DMS 273 (cell line): ENCODE measurements around the gene PBX1.

ENCODE experiments used
- DNase-seq: peaks from one replicate; lab custom pipeline; 2025; ENCODE audit not compliant: unreplicated experiment; lab: John Stamatoyannopoulos, UW

PBX1 gene

DNA sequence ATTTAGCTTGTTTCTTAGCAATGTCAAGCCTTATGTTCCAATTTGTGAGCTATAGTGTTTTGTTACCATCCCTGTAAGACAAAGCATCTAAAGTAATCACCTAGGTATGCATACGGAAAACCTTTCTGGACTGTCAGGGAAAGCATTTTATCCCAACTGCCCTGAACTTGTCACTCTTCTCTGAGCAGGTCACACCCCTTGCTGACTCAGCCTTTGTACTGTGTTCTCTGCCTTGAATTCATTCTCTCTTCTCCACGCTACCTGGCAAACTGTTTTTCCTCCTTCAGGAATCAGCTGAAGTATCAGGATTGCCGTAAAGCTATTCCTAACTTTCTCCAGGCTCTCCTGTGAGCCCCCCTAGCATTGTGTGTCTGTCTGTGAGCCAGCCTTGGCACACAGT lies 54.2 kb downstream of the PBX1 start:
- no peak for DNase-seq

DNA sequence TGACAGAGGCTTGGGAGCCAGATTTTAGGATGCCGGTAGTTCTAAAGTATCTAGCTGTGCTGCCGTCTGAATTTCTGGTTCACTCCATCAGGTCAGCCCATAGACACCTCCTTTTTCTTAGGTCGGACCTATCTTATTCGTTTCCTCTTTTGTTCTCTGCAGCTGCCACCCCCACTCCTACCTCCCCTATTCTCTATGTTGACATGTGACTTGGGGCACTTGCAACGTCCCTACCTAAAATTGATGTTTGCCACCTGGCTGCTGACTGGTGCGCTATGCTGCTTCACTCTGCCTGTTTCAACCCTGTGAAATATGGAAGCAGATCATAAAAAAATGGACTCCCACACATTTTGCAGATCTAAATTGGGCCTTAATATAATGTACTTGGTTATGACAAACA lies 55.3 kb downstream of the PBX1 start:
- no peak for DNase-seq

DNA sequence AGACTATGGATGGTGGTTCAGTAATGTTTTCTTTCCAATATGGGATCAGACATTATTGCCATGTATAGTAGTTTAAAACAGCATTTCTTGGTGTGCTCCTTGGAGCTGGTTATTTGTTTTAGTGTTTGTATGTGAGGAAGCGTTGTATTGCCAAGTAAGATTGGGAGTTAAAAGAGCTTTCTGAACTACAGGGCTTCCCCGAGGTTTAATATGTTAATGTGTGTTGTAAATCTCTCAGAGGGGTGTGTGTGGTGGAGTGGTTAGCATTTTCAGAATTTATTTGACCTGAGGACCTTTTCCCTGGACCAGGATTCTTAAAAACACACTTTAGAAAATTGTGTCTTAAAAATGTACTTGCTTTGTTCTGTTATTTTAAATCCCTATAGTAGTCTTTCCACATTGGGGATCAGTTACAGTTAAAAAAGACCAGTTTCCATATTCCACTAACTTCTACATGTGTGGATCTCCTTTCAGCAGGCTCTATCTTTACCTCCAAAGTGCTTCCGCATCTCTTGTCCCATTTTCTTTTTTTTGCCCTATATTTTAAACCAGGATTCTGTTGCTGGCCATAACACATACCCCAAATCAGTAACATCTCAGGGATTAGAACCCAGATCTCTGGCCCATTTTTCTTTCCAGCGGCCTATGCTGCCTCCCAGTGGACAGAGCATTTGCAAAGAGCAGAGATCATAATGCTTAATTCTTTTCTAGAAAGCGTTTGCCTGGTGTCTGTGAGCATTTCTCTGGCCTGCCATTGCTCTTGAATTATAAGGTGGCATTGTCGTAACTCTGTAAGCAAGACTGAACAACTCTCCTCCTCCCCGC lies 58.6 kb downstream of the PBX1 start:
- peak; percentile 47 for DNase-seq

DNA sequence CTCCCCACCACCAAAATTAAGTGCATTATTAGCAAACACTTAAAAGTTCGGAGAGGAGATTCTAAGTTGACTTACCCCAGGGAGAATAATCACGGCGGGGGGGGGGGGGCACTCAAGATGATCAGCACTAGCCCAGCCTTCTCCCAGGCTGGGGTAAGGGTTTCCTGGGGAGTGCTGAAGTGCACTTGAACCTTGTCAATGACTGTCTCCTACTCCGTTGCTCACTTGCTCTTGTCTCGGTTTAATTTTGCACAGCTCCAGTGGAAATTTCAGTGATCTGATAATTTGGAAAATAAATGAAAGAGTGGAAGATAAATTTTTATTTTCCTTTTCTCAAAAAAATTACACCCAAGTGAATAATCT lies 59.2 kb downstream of the PBX1 start:
- no peak for DNase-seq

DNA sequence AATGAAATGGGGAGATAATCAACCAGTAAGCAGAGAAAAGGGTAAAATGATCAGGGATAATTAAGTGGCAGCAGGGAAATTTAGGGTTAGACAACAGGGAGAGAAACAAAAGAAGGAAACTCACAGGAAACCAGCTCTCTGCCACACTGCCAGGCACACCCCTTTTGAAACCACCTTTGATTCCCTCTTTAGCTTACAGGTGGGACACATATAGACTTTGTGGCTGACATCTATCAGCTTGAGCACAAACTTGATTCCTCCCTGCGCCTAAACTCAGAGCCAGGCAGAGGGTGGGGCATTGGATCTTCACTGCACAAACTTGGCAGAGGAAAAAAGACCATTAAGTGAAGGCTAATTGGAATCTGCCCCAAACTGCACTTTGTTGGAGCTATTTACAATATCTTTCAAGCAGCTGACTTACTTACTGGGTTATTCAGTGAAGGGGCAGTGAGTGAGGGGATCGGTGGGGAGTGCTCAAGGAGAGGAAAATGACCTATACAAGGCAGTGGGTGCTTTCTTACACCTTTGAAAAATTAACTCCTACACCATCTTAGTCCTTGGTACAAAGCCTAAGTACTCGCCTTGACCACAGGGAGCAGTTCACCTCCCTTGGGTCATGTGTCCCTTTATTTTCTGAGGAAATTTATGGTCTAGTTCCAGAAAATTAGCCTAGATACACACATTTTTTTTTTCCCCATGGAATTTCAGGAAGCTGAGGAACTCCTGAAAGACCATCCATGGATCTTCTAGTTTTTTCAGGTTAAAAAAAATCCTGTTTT lies 60.2 kb downstream of the PBX1 start:
- DNase-seq, result no peak

DNA sequence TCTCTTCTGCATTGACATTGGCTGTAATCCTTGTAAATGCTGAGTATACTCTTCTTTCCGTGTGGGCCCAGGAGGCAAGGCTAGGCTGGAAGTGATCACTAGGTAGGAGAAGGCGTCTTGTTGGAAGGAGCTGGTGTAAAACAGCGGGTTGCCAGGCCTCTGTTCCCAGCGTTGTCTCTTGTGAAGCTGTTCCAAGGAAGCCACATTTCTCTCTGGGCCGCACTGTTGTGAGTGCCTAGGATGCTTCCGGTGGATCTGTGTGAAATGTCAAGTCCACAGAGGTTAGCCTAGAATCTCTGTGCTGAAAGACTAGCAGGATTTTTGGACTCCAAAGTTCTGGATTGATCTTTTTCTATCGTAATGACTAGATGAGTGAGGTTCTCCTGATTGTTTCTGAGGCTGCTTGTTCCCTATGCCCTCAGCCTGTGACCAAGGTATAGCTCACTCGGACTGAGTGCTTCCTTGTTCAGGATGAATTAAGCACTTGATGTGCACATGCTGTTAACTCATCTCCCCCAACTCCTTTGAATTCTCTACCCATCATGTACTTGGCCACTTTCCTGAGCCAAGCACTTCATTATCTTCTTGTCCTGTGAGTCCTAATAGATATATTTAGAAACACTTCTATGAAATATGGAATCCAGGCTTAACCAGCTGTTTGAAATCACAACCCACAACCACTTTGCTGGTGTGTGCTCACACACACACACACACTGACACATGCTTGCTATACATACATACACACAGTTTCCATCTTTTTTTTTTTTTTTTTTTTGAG lies 63.3 kb downstream of the PBX1 start:
- no peak for DNase-seq

DNA sequence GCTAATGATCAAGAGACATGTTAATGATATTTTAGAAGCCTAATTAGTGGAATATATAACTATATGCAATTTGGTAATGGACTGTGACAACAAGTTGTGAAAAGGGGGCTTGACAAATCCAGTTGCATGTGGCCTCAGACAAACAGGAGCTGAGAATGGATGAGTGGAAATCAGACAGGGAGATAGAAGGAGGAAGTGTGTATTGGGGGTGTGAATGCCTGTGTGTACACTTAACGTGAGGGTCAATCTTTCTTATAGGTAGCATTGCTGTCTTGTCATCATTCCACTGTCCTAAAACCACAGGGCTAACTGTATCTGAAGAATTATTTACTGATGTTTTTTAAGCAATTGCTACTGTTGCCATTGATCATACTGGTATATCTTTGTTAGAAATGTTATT lies 64.8 kb downstream of the PBX1 start:
- no peak for DNase-seq

DNA sequence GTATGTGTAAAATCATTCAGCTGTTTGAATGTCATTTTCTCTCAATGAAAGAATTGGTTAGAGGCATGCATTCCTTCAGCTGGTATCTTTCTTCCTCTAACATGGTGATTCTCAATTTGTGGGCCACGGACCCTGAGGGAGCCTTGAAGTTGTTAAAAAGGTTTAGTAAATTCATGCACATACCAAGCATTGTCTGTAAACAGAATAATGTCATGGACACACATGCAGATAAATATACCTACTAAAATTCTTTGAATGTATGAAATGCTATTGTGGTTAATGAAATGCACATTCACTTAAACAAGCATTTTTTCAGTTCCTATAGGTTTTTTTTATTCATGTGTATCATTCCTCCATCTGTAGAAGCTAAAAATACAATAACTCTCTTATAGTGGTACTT lies 65.4 kb downstream of the PBX1 start:
- DNase-seq, result no peak

DNA sequence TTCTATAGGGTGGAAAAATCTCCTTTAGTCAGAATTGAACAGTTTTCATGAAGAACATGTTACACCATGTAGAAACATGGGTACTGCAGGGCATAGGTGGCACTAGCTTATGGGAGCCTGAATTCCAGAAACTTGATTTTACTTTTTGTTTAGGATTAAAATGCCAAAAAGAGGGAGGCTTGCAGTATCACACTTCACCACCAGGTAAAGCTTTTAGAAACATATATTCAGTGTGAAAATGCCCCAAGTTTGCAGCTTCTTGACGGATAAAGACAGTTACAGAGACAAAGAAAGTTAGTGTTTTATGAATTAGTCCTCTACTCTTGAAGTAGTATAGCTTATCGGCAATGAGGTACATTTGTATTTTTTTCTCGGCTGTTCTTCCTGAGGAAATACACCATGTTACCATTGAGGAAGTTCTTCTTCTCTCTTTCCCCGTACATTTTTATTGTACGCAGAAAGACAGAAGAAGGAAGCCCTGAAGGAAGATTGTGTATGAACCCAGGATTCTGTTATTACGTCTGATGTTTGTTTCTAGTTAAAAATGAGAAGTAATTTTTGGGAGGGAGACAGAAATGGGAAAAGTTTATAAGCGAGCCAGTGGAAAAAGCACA lies 66.1 kb downstream of the PBX1 start:
- peak; percentile 21 for DNase-seq

DNA sequence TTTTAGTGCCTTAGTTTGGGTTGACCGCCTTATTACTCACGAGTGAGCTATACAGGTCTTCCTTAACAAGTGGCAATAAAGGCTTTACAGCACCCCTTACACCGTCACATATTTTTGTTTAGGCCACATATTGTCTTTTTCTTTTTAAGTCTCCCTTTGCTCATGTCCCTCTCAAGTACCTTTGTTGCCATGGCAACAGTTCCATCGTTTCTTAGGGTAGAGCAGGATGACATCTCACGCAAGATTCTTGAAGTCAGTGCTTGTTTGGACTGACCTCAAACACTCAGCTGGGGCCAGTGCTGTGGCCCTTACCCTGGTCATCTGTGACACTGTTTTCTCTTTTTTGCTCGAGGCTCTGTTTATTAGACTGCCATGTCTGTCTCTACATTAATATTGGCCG lies 69.8 kb downstream of the PBX1 start:
- DNase-seq, result peak; percentile 27

DNA sequence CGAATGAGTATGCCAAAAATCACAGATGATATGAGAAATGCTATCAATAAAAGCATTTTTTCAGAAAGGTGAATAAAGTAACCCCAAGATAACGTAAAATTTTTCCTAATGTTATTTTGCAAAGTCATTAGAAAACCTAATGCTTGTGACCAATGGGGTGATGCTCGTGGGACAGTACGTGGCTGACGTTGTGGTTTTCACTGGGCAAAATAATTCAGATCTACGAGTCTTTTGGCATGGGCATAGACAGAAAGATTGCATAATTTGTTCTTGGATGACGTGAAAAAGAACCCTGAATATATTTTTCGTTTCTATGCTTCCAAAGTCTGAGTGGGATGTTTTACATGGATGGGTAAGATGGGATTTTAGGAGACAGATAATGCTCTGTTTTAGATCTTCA lies 71.0 kb downstream of the PBX1 start:
- no peak for DNase-seq

DNA sequence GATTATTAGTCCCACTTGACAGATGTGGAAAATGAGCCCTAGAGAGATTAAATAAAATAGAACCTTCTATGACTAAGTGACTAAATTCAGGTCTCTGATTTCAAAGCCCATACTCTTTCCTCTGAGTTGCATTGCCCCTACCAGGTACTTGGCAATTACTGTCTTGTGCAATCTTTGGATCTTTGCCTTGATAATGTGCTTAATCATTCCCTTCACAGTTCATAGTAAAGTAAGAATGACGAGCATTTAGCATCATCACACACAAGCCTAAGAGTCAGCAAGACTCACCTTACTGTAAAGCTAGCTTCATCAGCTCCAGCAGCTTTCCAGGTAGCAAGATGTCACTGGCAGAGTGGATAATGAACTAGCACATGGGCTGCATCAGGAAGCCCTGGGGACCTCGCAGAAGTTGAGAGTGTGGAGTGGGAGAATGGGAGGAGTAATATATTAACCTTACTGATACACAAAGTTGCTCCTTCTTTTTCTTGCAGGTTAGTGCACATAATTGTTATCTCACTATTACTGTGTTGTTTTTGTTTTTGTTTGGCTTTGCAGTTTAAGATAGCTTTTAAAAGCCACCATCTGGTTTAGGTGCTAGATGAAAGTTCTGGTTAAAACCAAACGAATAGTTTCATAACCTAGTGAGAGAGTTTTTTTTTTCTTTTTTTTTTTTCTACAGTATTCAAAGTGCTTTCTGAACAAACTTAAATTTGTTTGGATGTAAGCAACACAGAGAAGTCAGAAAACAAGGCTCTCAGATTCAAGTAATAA lies 71.8 kb downstream of the PBX1 start:
- DNase-seq, result peak; percentile 14

DNA sequence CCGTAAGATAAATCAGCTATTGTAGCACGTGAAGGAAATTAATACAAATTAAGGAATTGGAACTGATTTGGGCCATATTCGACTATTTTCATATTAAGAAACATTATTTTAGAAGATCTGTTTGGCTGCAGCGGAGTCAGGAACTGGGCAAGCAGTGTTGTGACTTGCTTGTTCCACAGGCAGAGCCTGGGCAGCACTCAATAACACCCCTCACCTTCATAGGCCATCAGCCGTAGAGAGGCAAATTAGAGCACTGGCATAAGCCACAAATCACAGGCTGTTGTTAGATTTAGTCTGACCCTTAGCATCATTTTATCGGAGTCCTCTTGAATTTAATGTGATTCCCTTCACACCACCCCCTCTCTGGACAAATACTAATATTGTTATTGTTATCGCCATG lies 72.8 kb downstream of the PBX1 start:
- no peak for DNase-seq

DNA sequence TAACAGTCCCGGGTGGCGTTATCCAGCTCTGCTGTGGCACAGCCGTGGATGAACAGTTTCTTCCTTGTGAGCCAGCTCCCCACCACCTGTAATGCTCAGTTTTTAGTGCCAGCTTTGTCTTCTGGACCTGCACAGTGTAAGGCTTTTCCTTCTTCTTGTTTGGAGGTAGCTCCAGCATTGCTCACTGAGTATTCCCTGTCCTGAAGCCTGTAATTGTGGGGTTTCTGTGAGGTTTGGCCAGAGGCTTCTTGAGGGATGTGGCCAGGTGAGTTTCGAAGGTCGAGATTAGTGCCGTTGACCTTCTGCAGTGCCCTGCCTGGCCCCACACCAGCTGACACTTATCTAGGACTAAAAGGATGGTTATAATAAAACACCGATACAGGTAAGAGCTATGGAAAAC lies 75.0 kb downstream of the PBX1 start:
- no peak for DNase-seq

DNA sequence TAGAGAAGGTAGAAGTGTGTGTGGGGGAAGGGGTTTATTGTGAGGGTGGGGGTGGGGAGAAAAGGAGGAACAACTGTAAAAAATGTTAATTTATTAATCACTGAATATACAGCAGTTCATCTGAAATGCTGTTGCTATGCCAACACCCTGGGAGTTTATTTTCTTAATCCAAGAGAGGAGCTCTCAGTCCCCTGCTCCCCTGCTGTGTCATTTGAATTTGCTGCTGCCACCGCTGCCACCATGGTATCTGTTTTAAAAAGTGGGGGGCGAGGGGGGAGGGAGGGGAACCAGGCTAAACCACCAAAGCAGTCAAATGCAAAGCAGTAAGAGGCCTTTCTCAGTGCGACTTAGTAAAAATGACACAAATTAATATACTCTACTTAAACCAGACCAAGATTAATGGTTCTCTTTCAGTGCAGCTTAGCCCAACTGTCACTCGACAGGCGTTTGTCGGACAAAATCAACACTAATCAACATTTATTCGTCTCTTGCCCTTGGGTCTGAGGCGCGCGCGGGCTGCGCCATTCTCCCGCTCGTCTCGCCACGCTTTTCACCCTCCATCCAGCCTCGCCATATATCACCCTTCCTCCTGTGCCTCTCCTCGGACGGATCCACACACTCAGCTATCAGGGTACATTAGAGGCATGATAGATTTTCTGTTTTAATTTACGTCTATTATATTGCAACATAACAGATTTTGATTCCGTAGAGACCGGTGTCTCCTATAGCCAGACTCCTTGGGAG lies 76.2 kb downstream of the PBX1 start:
- DNase-seq, result peak; percentile 14

DNA sequence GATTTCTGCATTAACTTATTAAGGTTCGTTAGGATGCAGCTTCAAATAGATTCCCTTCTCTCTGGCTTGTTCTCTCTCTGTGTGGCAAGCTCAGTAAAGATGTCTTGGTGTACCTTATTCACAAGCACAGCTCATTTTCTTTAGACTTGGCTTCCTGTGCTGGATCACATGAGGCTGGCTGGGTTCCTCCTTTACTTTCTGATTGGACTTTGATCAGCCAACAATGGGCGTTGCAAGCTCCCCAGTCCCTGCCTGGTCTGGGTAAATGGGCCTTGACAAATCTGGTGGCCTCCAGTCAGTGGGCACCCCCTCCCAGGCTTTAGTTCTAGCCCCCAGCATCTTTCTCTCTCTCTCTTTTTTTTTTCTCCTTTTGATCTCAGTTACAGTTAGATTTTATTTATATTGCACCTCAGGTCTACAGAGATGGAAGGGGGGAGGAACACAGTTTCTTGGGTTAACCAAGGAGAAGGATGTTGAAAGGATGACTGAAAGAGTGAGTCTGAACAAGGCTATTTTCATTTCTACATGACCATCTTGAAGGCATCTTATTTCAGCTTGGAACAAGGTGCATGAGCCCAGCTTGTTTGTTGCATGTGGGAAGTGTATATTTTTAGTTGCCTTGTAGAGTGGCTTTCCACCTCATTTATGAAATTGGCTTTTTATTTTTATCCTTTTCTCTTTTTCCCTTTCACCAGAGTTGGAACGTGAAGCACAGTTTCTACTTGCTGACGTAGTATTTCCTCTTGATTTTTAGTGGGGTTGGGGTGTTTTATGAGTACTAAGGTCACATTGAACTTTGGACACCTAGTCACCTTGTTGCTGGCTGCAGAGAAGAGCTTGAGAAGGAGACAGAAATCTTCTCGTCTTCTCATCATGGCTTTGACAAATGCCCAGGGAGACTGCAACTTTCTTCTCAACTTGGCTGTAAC lies 77.1 kb downstream of the PBX1 start:
- DNase-seq, result no peak

DNA sequence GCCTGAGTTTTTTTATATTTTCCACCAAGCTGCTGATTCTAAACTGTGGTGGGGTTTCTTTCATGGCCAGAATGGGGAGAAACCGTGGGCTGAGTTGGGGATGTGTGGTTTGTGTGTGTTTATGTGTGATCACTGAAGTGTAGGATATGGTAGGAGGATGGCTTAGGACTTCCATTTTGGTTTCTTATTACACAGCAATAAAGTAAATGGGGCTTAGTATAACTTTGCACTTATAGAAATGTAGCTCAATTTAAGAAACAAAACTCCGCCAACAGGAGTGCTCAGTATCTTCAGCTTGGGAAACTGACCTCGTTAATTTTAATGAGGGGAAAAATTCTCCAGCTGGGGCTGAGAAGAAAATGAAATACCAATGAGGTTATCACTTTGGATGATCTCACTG lies 77.8 kb downstream of the PBX1 start:
- peak; percentile 15 for DNase-seq

DNA sequence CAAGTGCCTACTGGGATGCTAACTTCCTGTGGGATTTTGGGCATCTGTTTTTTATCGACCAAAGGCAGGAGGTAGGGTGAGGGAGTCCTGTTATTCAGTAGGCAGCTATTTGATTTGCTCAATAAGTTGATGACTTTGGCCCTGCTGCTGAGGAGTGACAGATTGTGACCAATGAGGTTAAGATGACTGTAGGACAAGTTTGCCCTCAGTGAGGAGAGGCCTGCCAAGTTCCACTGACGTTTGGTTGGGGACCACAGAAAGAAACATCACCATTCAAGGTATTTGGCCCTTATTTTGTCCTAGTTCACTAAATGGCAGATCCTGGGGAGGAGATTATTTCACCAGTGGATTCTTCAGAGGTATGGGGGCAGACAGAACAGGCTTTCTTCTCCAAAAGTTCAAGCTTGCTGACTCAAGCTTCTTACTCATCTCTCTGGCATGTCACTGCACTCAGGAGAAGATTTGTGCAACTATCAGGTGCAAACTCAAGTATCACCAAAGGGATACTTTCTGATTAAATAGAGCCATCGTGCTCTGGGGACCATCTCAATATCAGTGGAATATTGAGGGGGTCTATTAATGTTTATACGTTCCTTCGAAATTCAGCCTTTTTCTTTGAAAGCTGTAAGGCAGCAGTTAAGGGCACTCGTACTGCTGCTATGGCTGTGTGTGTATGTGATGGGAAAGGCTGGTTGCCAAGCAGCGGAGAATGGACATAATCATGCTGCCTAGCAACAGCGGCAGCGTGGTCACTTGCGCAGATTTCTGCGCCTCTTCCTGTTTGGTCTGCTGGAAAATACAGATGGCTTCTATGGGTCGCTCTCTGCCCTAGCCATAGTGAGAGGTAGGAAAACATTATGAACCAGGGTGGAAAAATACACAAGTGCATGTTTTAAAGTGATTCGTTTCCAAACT lies 78.7 kb downstream of the PBX1 start:
- no peak for DNase-seq
